AG04449 (cell line): ENCODE measurements around the gene TPP1.

Source experiments
- CTCF ChIA-PET: fragments of 350-600 bp; formaldehyde crosslinking; extraction: SDS; loops from one replicate; lab custom pipeline; 2021; ENCODE audit warnings: antibody characterized with exemption; lab: Yijun Ruan, JAX
- POLR2A ChIA-PET: fragments of 400-600, 350-600 bp; formaldehyde crosslinking; extraction: SDS; loops from one replicate; lab custom pipeline; 2020; ENCODE audit warnings: antibody characterized with exemption, inconsistent platforms; lab: Yijun Ruan, JAX
- DNase-seq: peaks from one replicate; pipeline ENCODE4 v3.0.0-alpha.2; 2010; ENCODE audit warnings: low read depth, low spot score
- H3K4me3 ChIP-seq: 2 replicates; pipeline ENCODE4 v1.5.1; 2011; ENCODE audit warnings: low read depth, mild to moderate bottlenecking, control low read depth, low read length
- TF ChIP-seq, protein P1 (sequence below): IDR thresholded peaks from one replicate; pipeline ENCODE4 v1.5.1; 2011; ENCODE audit warnings: mild to moderate bottlenecking, moderate library complexity, low read length, control low read depth, inconsistent platforms; ENCODE audit not compliant: insufficient read depth; ENCODE audit errors: missing control alignments

TPP1 gene

DNA sequence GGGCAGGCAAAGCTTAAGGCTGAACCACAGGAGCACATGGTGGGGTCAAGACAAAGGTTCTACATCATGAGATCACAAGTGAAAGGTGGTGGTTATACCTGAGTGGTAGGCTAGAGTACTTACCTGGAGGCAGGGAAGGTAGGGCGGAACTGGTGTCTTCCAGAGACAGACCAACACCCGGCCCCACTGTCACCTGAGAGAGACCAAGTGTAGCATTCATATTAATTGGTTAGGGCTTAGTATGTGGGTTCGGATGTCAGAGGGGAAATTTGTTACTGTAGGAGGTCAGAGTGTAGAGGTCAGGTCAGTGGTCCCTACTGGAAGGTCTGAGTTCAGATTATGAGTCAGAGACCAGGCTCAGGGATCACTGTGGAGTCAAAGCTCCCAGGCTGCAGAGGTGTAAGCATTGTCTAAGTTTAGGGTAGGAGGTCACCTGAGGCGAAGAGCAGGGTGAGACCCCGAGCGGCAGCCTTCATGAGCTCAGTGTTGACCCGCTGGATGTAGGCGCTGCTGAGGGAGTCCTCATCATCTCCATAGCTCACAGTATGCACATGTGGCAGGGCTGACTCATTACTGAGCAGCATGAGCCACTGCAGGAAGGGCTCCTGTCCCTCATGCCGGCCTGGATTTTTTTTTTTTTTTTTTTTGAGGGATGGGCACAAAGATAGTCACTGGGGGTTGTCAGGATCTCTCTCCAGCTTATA, 3.2 kb downstream of the TPP1 start:
- H3K4me3 ChIP-seq, result no peak overlapping the region
- TF ChIP-seq, protein P1, sequence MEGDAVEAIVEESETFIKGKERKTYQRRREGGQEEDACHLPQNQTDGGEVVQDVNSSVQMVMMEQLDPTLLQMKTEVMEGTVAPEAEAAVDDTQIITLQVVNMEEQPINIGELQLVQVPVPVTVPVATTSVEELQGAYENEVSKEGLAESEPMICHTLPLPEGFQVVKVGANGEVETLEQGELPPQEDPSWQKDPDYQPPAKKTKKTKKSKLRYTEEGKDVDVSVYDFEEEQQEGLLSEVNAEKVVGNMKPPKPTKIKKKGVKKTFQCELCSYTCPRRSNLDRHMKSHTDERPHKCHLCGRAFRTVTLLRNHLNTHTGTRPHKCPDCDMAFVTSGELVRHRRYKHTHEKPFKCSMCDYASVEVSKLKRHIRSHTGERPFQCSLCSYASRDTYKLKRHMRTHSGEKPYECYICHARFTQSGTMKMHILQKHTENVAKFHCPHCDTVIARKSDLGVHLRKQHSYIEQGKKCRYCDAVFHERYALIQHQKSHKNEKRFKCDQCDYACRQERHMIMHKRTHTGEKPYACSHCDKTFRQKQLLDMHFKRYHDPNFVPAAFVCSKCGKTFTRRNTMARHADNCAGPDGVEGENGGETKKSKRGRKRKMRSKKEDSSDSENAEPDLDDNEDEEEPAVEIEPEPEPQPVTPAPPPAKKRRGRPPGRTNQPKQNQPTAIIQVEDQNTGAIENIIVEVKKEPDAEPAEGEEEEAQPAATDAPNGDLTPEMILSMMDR, result no peak
- ChIA-PET CTCF (interaction anchor here (1.1 to 4.0 kb wide), 4 partner anchors 68 to 252 kb away, joined by 3 to 15 read pairs (median 6); partner anchors contain the start of gene MRPL17), POLR2A (interaction anchor here (0.6 kb wide), 1 partner anchor 8 kb away, joined by 4 read pairs; no protein-coding TSS in a partner anchor)
- DNase-seq, result no peak

DNA sequence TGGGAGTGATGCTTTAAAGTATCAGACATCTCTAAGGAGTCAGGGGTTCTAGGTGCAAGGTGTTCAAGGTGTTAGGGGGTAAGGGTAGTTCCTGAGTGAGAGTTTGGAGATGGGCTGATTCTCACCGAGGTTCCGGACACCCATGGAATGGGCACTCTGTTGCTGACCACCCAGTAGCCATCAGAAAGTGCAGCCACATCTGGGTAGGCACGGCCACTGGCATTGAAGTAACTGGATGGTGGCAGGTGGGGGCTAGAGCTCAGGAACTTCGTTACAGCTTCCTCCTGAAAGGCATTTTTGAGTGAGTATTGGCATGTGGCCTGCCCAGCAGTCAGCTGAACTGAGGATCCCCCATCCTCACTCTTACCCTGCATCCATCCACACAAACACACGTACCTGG, 4.2 kb downstream of the TPP1 start:
- ChIA-PET POLR2A (no interaction called here), CTCF (interaction anchor here (1.5 kb wide), 1 partner anchor 69 kb away, joined by 9 read pairs; the partner anchor contains the start of gene MRPL17)
- no peak for DNase-seq
- TF ChIP-seq, protein P1, result no peak
- no peak overlapping the region for H3K4me3 ChIP-seq

DNA sequence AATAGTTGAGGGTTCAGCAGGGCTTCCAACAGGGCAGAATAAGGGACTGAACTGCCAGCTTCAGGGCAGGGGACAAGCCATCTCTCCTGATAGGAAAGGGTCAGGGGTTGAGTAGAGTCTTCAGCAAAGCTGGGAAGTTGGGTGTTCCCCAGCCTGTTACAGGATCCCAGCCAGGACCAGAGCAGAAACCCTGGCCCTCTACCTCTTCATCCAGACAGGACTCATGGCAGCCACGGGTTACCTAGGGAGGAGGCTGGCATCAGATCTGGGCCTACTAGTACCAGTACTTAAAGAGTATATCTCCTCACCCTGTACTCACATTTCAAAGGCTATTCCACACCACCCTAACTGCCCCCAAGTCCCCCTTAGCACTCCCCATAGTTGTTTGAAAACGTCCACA, 4.8 kb downstream of the TPP1 start:
- POLR2A ChIA-PET, result no interaction called here
- no peak for DNase-seq
- H3K4me3 ChIP-seq, result no peak overlapping the region
- TF ChIP-seq, protein P1, result no peak
- CTCF ChIA-PET, result no interaction called here

DNA sequence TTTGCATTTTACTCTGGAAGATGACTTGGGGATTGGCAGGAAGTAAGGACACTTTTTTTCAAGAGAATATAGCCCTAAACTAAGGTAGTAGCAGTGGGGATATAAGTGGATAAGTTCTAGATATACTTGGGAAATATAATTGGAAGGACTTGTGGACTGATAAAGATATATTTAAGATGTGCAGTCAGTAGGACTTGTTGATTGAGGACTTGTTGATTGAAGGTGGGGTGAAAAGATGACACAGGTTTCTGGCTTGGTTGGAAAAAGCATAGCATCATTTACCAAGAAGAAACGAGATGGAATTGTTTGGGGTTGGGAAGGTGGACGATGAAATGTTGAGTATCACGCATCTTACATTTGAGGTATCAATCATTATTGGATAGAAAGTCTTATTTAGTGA, 5.7 kb downstream of the TPP1 start:
- ChIA-PET POLR2A (no interaction called here), CTCF (interaction anchor here (0.7 to 3.1 kb wide), 7 partner anchors 9 to 92 kb away, joined by 3 to 23 read pairs (median 3); partner anchors contain the start of gene MRPL17)
- H3K4me3 ChIP-seq, result no peak overlapping the region
- TF ChIP-seq, protein P1, result no peak
- no peak for DNase-seq

DNA sequence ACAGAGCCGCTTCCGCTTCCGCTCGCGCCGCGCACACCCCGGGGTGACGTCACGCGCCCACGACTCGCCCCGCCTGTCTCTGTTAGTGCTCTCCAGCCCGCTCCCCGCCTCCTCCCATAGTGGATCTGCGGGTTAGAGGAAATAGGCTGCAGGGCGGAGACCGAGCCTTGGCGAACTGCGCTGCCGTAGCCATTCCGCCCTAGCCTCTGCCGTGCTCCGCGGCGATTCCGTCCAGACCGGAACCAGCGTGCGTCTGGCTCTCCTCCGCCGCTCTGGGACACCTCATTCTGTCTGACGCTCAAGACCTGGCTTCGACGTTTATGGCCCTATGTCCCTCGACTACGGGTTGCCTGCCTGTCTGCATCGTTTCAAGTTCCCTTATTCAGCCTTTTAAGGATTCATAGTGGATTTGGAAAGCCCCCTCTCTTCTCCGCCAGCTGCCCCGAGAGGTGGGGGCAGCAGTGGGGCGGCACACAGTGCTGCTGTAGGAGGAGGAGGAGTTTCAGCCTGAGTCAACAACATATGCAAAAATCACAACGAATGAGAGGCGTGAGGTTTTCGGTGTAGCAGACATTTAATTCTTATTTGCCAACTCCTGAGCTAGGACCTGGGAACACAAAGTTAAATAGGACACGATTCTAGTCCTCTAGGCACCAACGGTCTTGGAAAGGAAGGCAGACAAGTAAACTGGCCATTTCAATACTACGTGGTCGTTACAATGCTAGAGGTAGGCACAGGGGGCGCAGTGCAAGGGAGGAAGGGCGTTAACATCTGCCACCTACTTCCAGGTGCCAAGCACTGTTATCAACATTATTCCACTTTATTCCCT, 6.8 kb downstream of the TPP1 start, which contains the start of gene TAF10:
TAF10 (minus strand) TSS at position 4 of the 829 bp plus-strand sequence. CDS start 27 bp downstream, outside the sequence.
- TF ChIP-seq, protein P1, result peak; percentile 47
- POLR2A ChIA-PET, result interaction anchor here (0.7 to 1.4 kb wide), 12 partner anchors 10 to 233 kb away, joined by 3 to 5 read pairs (median 4); partner anchors contain the start of genes ARFIP2, RRP8 and TIMM10B
- peak; percentile 75 for DNase-seq
- peak within 1 kb of the TSS; percentile 72 for H3K4me3 ChIP-seq
- CTCF ChIA-PET, result interaction anchor here (0.6 to 3.1 kb wide), 8 partner anchors 8 to 107 kb away, joined by 3 to 23 read pairs (median 3); partner anchors contain the start of gene MRPL17
